HG02852 (cell line): Measurements from ENCODE around the gene SLC38A3.
"Not testable (repeated sequence)": the region's sequence is repeated elsewhere in the genome, so short reads cannot be mapped to it uniquely, and the experiment has no call there.

ENCODE experiments used
- ATAC-seq: cut with Tn5 transposase; IDR thresholded peaks from one replicate; pipeline ENCODE4 v1.9.1; 2021; ENCODE audit warnings: mild to moderate bottlenecking, moderate library complexity; ENCODE audit not compliant: unreplicated experiment

The SLC38A3 gene

DNA sequence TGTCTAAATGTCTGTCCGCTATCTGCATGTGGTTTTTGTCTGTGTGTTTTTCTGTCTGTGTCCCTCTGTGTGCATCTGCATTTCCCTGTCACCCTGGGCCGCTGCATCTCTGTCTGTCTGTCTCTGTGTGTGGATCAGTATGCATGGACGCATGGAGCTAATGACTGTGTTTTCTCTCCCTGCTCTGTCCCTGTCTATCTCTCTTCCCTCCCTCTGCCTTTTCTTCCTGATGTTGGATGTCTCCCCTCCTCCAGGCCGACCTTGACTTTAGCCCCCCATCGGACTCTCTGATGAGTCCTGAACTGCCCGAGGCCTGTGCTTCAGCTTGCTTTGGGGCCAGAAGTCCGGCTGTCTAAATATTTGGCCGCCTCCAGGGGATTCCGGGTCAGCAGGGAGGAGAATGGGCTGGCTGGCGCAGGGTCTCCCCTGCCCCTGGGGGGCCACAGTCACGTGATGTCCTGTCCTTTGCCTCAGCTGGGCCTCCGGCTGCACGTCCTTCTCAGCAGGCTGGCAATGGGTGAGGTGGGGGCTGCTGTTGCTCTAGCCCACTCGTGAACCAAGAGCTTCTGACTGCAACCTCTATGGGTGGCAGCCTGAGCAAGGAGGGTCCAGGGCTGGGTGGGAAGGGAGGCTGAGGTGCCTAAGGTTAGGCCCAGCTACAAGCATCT is 3.7 kb downstream of the SLC38A3 start:
- no peak for ATAC-seq

GRCh38 chr3:50210176-50210509 is 5.1 kb downstream of the SLC38A3 start:
- no peak for ATAC-seq

GRCh38 chr3:50210510-50211367 is 5.7 kb downstream of the SLC38A3 start:
- ATAC-seq = no peak

DNA sequence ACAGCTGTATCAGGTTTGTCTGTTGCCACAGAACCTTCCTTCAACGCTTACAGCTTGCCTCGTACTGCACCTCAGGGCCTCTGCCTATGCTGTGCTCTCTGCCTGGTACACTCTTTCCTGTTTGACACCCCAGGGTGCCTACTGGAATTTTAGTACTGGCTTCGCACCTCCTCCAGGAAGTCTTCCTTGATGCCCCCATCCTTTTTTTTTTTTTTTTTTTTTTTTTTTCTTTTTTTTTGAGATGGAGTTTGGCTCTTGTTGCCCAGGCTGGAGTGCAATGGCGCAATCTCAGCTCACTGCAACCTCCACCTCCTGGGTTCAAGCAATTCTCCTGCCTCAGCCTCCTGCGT is 6.3 kb downstream of the SLC38A3 start:
- not testable (repeated sequence) for ATAC-seq

GRCh38 chr3:50211930-50212329 is 6.9 kb downstream of the SLC38A3 start:
- no peak for ATAC-seq

- ATAC-seq = no peak
Measured at GRCh38 chr3:50212502-50212901, 7.4 kb downstream of the SLC38A3 start.

DNA sequence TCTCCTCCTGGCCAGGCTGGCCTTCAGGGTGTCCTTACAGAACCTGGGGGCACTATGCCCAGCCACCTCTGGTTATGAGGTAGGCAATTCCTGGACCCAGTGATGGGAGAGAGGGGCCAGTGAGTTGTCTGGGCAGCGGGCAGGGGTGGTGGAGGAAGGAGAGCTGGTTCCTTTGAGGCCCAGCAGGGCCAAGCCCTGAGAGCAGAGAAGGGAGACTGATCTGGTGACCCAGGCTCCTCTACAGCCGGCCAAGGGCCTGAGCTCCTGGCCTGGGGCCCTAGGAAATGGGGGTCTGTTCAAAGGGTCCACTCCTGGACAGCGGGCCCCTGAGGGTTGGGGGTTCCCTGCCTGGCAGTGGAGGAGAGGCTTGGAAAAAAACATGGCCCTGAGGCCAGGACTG is 7.9 kb downstream of the SLC38A3 start:
- ATAC-seq = no peak

GRCh38 chr3:50213373-50213772 is 8.3 kb downstream of the SLC38A3 start:
- ATAC-seq = no peak

GRCh38 chr3:50214824-50215223 is 9.8 kb downstream of the SLC38A3 start:
- ATAC-seq = no peak

GRCh38 chr3:50215529-50215928 is 10.5 kb downstream of the SLC38A3 start:
- no peak for ATAC-seq

DNA sequence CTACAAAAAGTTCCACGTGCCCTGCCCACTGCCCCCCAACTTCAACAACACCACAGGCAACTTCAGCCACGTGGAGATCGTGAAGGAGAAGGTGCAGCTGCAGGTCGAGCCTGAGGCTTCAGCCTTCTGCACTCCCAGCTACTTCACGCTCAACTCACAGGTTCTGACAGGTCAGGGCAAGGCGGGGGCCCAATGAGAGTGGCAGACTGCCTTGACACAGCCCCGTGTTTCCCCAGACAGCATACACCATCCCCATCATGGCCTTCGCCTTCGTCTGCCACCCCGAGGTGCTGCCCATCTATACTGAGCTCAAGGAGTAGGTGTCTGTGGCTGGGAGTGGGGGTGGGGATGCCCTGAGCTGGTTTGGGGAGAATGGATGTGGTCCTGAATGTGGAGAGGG is 12.6 kb downstream of the SLC38A3 start:
- no peak for ATAC-seq

DNA sequence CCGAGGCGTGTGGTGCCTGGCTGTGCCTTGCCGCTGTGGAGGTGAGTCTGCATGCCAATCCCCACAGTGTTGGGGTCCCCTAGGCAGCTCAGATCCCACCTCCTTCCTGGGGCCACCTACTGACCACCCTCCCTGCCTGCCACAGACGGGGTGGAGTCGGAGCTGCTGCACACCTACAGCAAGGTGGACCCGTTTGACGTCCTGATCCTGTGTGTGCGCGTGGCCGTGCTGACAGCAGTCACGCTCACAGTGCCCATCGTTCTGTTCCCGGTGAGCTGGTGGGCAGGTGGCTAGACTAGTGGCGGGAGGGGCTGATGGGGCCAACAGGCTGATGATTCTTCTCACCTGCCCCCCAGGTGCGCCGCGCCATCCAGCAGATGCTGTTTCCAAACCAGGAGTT is 13.4 kb downstream of the SLC38A3 start:
- no peak for ATAC-seq

DNA sequence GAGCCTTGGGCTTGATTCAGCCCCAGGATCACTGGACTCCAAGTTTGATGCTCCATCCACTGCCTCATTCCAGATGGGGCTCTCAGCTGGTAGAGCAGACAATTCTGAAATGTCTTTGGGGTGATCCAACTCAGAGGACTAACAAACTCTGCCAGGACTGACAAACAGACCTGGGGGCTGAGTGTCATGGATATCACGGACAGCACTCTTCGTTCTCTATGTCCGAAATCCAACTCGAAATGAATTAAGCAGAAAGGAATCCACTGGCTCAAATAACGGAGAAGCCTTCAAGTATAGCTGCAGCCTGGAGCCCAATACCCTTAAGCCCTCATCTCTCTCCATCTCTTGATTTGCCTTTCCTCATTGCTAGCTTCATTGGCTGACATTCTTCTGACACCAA is 14.2 kb downstream of the SLC38A3 start:
- no peak for ATAC-seq

DNA sequence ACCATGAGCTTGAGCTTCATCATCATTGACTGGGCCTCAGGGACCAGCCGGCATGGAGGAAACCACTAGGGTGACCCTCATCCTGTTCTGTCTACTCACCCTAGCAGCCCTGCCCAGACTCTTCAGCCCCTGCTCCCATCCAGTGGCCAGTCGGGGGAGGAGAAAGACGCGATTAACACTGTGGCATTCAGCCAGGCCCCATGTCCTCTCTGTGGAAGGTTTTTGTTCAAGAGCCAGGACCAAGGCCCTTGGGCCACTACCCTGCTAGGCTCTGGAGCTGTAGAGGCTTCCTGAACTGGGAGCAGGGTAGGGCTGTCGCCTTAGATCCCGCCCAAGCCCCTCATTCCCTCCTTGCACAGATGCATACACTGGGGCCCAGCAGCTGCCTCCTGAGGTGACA is 15.0 kb downstream of the SLC38A3 start:
- ATAC-seq = no peak

- ATAC-seq = no peak
Measured at GRCh38 chr3:50221051-50221410, 16.0 kb downstream of the SLC38A3 start.

DNA sequence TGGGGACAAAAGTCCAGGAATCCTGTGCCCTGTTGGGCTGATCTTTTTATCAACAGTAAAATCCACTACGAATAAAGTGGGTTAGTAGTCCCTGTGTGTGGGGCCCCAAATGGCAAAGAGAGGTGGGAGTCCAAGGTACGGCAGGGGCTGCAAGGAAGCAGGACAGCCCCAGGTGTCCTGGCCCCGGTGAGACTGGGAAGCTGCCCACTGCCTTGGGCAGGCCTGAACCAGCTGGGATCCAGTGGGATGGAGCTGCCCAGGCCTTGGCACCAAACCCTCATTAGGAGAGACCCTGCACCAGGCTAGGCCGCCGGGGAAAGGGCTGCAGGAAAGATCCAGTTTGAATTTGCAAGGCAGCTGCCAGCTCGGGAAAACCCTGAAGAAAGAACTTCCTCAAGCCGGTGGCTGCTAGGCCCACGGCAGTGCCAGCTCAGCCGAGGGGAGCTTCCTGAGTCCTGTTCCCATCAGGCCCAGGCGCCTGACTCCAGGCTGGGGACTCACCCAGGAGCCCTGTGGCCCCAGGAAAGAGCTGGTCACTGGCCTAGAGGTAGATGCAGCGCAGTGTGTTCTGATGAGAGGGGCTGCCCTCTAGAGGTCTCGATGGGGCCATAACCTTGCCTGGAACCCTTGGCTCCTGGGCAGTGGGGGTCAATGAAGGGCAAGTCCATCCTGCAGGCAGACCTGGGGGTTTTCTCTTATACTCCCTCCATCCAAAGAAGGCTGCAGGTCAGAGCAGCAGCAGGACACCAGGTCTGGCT is 16.5 kb downstream of the SLC38A3 start:
- ATAC-seq = no peak

- no peak for ATAC-seq
Measured at GRCh38 chr3:50222169-50222528, 17.1 kb downstream of the SLC38A3 start.

- no peak for ATAC-seq
Measured at GRCh38 chr3:50224639-50225038, 19.6 kb downstream of the SLC38A3 start.

- peak; percentile 11 for ATAC-seq
Measured at GRCh38 chr3:50226888-50227389, 21.9 kb downstream of the SLC38A3 start.

DNA sequence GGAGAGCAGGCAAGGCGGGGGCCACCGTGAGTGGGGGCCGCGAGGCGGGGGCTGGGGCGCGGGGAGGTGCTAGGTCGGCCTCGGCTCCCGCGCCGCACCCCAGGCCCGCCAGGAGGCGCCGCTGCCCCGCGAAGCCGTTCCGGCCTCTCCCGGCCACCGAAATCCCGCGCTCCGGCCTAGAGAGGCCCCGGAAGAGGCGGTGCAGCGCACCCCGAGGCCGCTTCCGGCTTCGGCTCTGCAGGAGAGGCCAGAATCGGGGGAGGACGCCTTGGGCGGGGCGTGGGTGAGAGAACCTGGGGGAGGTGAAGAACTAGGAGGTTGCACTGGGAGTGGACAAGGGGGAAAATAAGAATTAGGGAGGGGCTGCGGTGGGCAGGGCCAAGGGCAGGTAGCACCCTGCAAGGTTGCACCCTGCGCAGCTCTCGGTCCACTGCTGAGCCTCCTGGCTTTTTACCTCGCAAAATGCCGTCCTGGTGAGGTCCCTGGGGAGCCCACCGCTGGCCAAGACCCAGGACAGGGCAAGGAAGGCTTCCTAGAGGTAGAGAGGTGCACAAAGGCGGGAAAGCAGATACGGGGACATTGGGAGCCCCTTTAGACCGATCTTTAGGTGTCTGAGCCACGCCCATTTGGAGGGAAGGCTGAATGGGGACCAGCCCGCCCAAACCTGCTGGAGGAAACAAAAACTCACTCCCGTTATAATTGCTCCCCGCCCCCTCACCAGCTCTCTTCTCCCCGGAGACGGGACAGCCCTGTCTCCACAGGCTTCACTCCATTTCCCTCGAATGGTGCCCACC is 22.5 kb downstream of the SLC38A3 start:
- peak; percentile 75 for ATAC-seq

DNA sequence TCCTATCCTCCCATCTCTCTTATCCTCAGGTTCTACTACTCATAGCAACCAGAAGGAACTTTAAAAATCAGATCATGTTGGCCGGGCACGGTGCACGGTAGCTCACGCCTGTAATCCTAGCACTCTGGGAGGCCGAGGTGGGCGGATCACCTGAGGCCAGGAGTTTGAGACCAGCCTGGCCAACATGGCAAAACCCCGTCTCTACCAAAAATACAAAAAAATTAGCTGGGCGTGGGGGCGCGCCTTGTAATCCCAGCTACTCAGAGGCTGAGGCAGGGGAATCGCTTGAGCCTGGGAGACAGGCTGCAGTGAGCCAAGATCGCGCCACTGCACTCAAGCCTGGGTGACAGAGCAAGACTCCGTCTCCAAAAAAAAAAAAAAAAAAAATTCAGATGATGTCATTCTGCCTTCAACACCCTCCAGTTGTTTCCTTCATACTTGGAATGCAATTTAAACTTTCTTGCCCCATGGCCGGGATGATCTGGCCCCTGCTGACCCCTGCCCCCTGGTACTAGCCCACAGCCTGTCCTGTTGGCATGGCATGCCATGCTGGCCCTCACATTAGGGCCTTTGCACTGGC is 23.2 kb downstream of the SLC38A3 start:
- ATAC-seq = not testable (repeated sequence)
